Kidney epithelial cell (primary cell): Measurements from ENCODE around the gene PIP4K2C. TPM values are rescaled to one million over a fixed set of nuclear protein-coding genes. Genes with fewer than 3 reads are reported as not detected.
"Not testable (repeated sequence)": the region's sequence is repeated elsewhere in the genome, so short reads cannot be mapped to it uniquely, and the experiment has no call there.

Experiments used
- DNase-seq: peaks from one replicate; pipeline ENCODE4 v3.0.0-alpha.2; 2010; ENCODE audit warnings: low read depth
- H3K27me3 ChIP-seq: 2 replicates; pipeline ENCODE4 v1.6.0; 2011; ENCODE audit warnings: low read length; ENCODE audit not compliant: control insufficient read depth, insufficient read depth
- H3K36me3 ChIP-seq: 2 replicates; pipeline ENCODE4 v1.5.1; 2011; ENCODE audit warnings: low read length; ENCODE audit not compliant: control insufficient read depth, insufficient read depth
- H3K4me3 ChIP-seq: 2 replicates; pipeline ENCODE4 v1.5.1; 2011; ENCODE audit warnings: low read depth, mild to moderate bottlenecking, control low read depth, low read length
- CTCF ChIP-seq: IDR thresholded peaks from 2 replicates; pipeline ENCODE4 v1.5.1; 2011; ENCODE audit warnings: mild to moderate bottlenecking, moderate library complexity, low read length, control low read depth, inconsistent platforms; ENCODE audit not compliant: insufficient read depth, poor library complexity, severe bottlenecking
- total RNA-seq: library from RNA; depleted of rRNA; stranded (reverse); fragments of >200 nt; gene quantifications from 2 replicates; pipeline ENCODE4 v1.2.3, GENCODE V29; 2015

PIP4K2C gene
- total RNA-seq, 1 donor from 2014 or later: 105 TPM

- no peak overlapping the region for H3K4me3 ChIP-seq
- H3K36me3 ChIP-seq: no peaks in the 10 kb centered on the region
- TF ChIP-seq CTCF: no peak
- DNase-seq: no peak
- H3K27me3 ChIP-seq: peaks cover 5% of the 10 kb centered on the region
These were observed 36.5 kb upstream of the PIP4K2C start for GRCh38 chr12:57554453-57554852.

- no peak for TF ChIP-seq CTCF
- no peak for DNase-seq
- Histone ChIP-seq H3K36me3 (no peaks in the 10 kb centered on the region), H3K4me3 (no peak overlapping the region), H3K27me3 (peaks cover 5% of the 10 kb centered on the region)
These were observed 36.1 kb upstream of the PIP4K2C start for GRCh38 chr12:57554897-57555296.

GRCh38 chr12:57558864-57559263, 32.1 kb upstream of the PIP4K2C start:
- TF ChIP-seq CTCF: no peak
- Histone ChIP-seq H3K4me3 (no peak overlapping the region), H3K36me3 (no peaks in the 10 kb centered on the region), H3K27me3 (no peaks in the 10 kb centered on the region)
- no peak for DNase-seq

GRCh38 chr12:57560516-57560915, 30.5 kb upstream of the PIP4K2C start:
- no peaks in the 10 kb centered on the region for H3K27me3 ChIP-seq
- H3K36me3 ChIP-seq: no peaks in the 10 kb centered on the region
- H3K4me3 ChIP-seq: no peak overlapping the region
- TF ChIP-seq CTCF: no peak
- DNase-seq: no peak

DNA sequence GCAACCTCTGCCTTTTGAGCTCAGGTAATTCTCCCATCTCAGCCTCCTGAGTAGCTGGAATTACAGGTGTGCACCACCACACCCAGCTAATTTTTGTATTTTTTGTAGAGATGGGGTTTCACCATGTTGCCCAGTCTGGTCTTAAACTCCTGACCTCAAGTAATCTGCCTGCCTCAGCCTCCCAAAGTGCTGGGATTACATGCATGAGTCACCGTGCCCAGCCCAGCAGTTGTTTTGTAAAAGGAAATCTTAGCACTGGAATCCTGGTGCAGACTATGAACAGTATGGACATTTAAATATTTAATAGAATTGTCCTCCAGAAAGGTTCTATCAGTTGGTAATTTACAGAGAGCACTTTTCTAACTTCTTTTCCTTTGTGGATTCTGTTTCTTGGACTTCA, 29.9 kb upstream of the PIP4K2C start:
- DNase-seq, H3K36me3 ChIP-seq, H3K4me3 ChIP-seq, H3K27me3 ChIP-seq: not testable (repeated sequence)

DNA sequence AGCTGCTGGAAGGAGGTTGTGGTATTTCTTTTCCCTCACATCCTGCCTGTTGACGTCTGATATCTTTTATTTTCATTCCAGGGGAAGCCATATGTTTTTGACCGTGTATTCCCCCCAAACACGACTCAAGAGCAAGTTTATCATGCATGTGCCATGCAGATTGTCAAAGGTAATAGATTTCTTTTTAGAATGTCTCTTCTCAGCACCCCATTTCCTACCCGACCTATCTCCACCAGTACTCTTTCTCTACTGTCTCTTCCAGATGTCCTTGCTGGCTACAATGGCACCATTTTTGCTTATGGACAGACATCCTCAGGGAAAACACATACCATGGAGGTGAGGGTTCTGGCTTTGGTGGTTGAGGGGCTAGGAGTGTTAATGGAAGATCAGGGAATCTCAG, 27.6 kb upstream of the PIP4K2C start:
- TF ChIP-seq CTCF: no peak
- Histone ChIP-seq H3K27me3 (no peaks in the 10 kb centered on the region), H3K4me3 (no peak overlapping the region), H3K36me3 (no peaks in the 10 kb centered on the region)
- DNase-seq: no peak

GRCh38 chr12:57564178-57564740, 26.7 kb upstream of the PIP4K2C start:
- H3K27me3 ChIP-seq: no peaks in the 10 kb centered on the region
- no peak overlapping the region for H3K4me3 ChIP-seq
- no peaks in the 10 kb centered on the region for H3K36me3 ChIP-seq
- DNase-seq: no peak
- TF ChIP-seq CTCF: no peak
